Measurements from ENCODE around the gene TRPC6. TPM values are rescaled to one million over a fixed set of nuclear protein-coding genes. Genes with fewer than 3 reads are reported as not detected.

Gene TRPC6
- total and polyA plus RNA-seq, 5 donors, result 0.18 to 0.36 (median 0.20) TPM

- H3K27me3 ChIP-seq (ENCODE audit: control insufficient read depth, insufficient read depth), result no peaks in the 10 kb centered on the region
- DNase-seq, result no peak
- H3K9me3 ChIP-seq (ENCODE audit: control insufficient read depth, low read length), result no peaks in the 10 kb centered on the region
- no peak overlapping the region for H3K27ac ChIP-seq (ENCODE audit: low read length)
- intact Hi-C loops (cut with DNase I), result no loop called here
- H3K4me1 ChIP-seq (ENCODE audit: control insufficient read depth, insufficient read depth, low read length), result no peaks in the 10 kb centered on the region
- WGBS, result 55% methylated on average over 6 of the region's 6 CpGs
- ATAC-seq, result no peak
- no peak overlapping the region for H3K4me3 ChIP-seq (ENCODE audit: low read length)
Measured at GRCh38 chr11:101577461-101577860, 6.3 kb downstream of the TRPC6 start.

GRCh38 chr11:101576456-101576855 lies 7.4 kb downstream of the TRPC6 start:
- Histone ChIP-seq H3K9me3 (ENCODE audit: control insufficient read depth, low read length) (no peaks in the 10 kb centered on the region), H3K4me1 (ENCODE audit: control insufficient read depth, insufficient read depth, low read length) (no peaks in the 10 kb centered on the region), H3K4me3 (ENCODE audit: low read length) (no peak overlapping the region), H3K27ac (ENCODE audit: low read length) (no peak overlapping the region), H3K27me3 (ENCODE audit: control insufficient read depth, insufficient read depth) (no peaks in the 10 kb centered on the region)
- intact Hi-C loops (cut with DNase I), result no loop called here
- DNase-seq (no peak), ATAC-seq (no peak)

- Histone ChIP-seq H3K27ac (ENCODE audit: low read length) (no peak overlapping the region), H3K4me1 (ENCODE audit: control insufficient read depth, insufficient read depth, low read length) (no peaks in the 10 kb centered on the region), H3K27me3 (ENCODE audit: control insufficient read depth, insufficient read depth) (no peaks in the 10 kb centered on the region), H3K4me3 (ENCODE audit: low read length) (no peak overlapping the region), H3K9me3 (ENCODE audit: control insufficient read depth, low read length) (no peaks in the 10 kb centered on the region)
- intact Hi-C loops (cut with DNase I), result no loop called here
- DNase-seq (no peak), ATAC-seq (no peak)
- WGBS, result 0% methylated on average over 1 of the region's 1 CpG
Measured at GRCh38 chr11:101574886-101575285, 8.9 kb downstream of the TRPC6 start.

- H3K27ac ChIP-seq (ENCODE audit: low read length), result no peak overlapping the region
- intact Hi-C loops (cut with DNase I), result no loop called here
- ATAC-seq (no peak), DNase-seq (peak in 1 of 3 donors; percentile 22)
- no peaks in the 10 kb centered on the region for H3K4me1 ChIP-seq (ENCODE audit: control insufficient read depth, insufficient read depth, low read length)
- WGBS, result 44% methylated on average over 5 of the region's 5 CpGs
- no peaks in the 10 kb centered on the region for H3K27me3 ChIP-seq (ENCODE audit: control insufficient read depth, insufficient read depth)
- no peak overlapping the region for H3K4me3 ChIP-seq (ENCODE audit: low read length)
- H3K9me3 ChIP-seq (ENCODE audit: control insufficient read depth, low read length), result no peaks in the 10 kb centered on the region
Measured at GRCh38 chr11:101567071-101567470, 16.7 kb downstream of the TRPC6 start.

- H3K27ac ChIP-seq (ENCODE audit: low read length), result no peak overlapping the region
- no peaks in the 10 kb centered on the region for H3K4me1 ChIP-seq (ENCODE audit: control insufficient read depth, insufficient read depth, low read length)
- H3K4me3 ChIP-seq (ENCODE audit: low read length), result no peak overlapping the region
- no peaks in the 10 kb centered on the region for H3K9me3 ChIP-seq (ENCODE audit: control insufficient read depth, low read length)
- intact Hi-C loops (cut with DNase I), result no loop called here
- DNase-seq, result peak in 1 of 3 donors; percentile 5
- H3K27me3 ChIP-seq (ENCODE audit: control insufficient read depth, insufficient read depth), result no peaks in the 10 kb centered on the region
- ATAC-seq, result no peak
- 63% methylated on average over 8 of the region's 8 CpGs for WGBS
Measured at GRCh38 chr11:101566626-101567025, 17.2 kb downstream of the TRPC6 start.

- Histone ChIP-seq H3K4me1 (ENCODE audit: control insufficient read depth, insufficient read depth, low read length) (no peaks in the 10 kb centered on the region), H3K27ac (ENCODE audit: low read length) (no peak overlapping the region), H3K9me3 (ENCODE audit: control insufficient read depth, low read length) (no peaks in the 10 kb centered on the region), H3K4me3 (ENCODE audit: low read length) (no peak overlapping the region), H3K27me3 (ENCODE audit: control insufficient read depth, insufficient read depth) (no peaks in the 10 kb centered on the region)
- no peak for ATAC-seq
- no peak for DNase-seq
- intact Hi-C loops (cut with DNase I), result no loop called here
- 67% methylated on average over 2 of the region's 2 CpGs for WGBS
Measured at GRCh38 chr11:101563166-101563565, 20.6 kb downstream of the TRPC6 start.

GRCh38 chr11:101555366-101555765 lies 28.4 kb downstream of the TRPC6 start:
- 74% methylated on average over 4 of the region's 4 CpGs for WGBS
- Histone ChIP-seq H3K27ac (ENCODE audit: low read length) (no peak overlapping the region), H3K27me3 (ENCODE audit: control insufficient read depth, insufficient read depth) (no peaks in the 10 kb centered on the region), H3K4me3 (ENCODE audit: low read length) (no peak overlapping the region), H3K4me1 (ENCODE audit: control insufficient read depth, insufficient read depth, low read length) (no peaks in the 10 kb centered on the region), H3K9me3 (ENCODE audit: control insufficient read depth, low read length) (no peaks in the 10 kb centered on the region)
- DNase-seq (no peak), ATAC-seq (no peak)
- intact Hi-C loops (cut with DNase I), result no loop called here

GRCh38 chr11:101553891-101554292 lies 29.9 kb downstream of the TRPC6 start:
- H3K4me3 ChIP-seq (ENCODE audit: low read length), result no peak overlapping the region
- H3K9me3 ChIP-seq (ENCODE audit: control insufficient read depth, low read length), result no peaks in the 10 kb centered on the region
- no peaks in the 10 kb centered on the region for H3K4me1 ChIP-seq (ENCODE audit: control insufficient read depth, insufficient read depth, low read length)
- DNase-seq (no peak), ATAC-seq (no peak)
- WGBS, result 37% methylated on average over 3 of the region's 3 CpGs
- intact Hi-C loops (cut with DNase I), result no loop called here
- H3K27me3 ChIP-seq (ENCODE audit: control insufficient read depth, insufficient read depth), result no peaks in the 10 kb centered on the region
- no peak overlapping the region for H3K27ac ChIP-seq (ENCODE audit: low read length)

- Histone ChIP-seq H3K4me3 (ENCODE audit: low read length) (no peak overlapping the region), H3K9me3 (ENCODE audit: control insufficient read depth, low read length) (no peaks in the 10 kb centered on the region), H3K27me3 (ENCODE audit: control insufficient read depth, insufficient read depth) (no peaks in the 10 kb centered on the region), H3K4me1 (ENCODE audit: control insufficient read depth, insufficient read depth, low read length) (no peaks in the 10 kb centered on the region), H3K27ac (ENCODE audit: low read length) (no peak overlapping the region)
- WGBS, result 45% methylated on average over 2 of the region's 2 CpGs
- DNase-seq (no peak), ATAC-seq (no peak)
- intact Hi-C loops (cut with DNase I), result no loop called here
Measured at GRCh38 chr11:101552888-101553287, 30.9 kb downstream of the TRPC6 start.

GRCh38 chr11:101528541-101528940 lies 55.3 kb downstream of the TRPC6 start:
- 91% methylated on average over 2 of the region's 2 CpGs for WGBS
- intact Hi-C loops (cut with DNase I), result no loop called here
- Histone ChIP-seq H3K27ac (ENCODE audit: low read length) (no peak overlapping the region), H3K9me3 (ENCODE audit: control insufficient read depth, low read length) (no peaks in the 10 kb centered on the region), H3K4me3 (ENCODE audit: low read length) (no peak overlapping the region), H3K27me3 (ENCODE audit: control insufficient read depth, insufficient read depth) (no peaks in the 10 kb centered on the region), H3K4me1 (ENCODE audit: control insufficient read depth, insufficient read depth, low read length) (no peaks in the 10 kb centered on the region)
- ATAC-seq, result no peak
- DNase-seq, result no peak

GRCh38 chr11:101523634-101524260 lies 60.1 kb downstream of the TRPC6 start:
- 42% methylated on average over 1 of the region's 1 CpG for WGBS

GRCh38 chr11:101523193-101523592 lies 60.6 kb downstream of the TRPC6 start:
- no peaks in the 10 kb centered on the region for H3K27me3 ChIP-seq (ENCODE audit: control insufficient read depth, insufficient read depth)
- no peak overlapping the region for H3K27ac ChIP-seq (ENCODE audit: low read length)
- DNase-seq (no peak), ATAC-seq (no peak)
- H3K4me1 ChIP-seq (ENCODE audit: control insufficient read depth, insufficient read depth, low read length), result no peaks in the 10 kb centered on the region
- intact Hi-C loops (cut with DNase I), result no loop called here
- no peaks in the 10 kb centered on the region for H3K9me3 ChIP-seq (ENCODE audit: control insufficient read depth, low read length)
- H3K4me3 ChIP-seq (ENCODE audit: low read length), result no peak overlapping the region

More at GRCh38 chr11:101523634-101524260, 60.1 kb downstream of the TRPC6 start:
- Histone ChIP-seq H3K4me1 (ENCODE audit: control insufficient read depth, insufficient read depth, low read length) (no peaks in the 10 kb centered on the region), H3K27me3 (ENCODE audit: control insufficient read depth, insufficient read depth) (no peaks in the 10 kb centered on the region), H3K9me3 (ENCODE audit: control insufficient read depth, low read length) (no peaks in the 10 kb centered on the region), H3K4me3 (ENCODE audit: low read length) (no peak overlapping the region), H3K27ac (ENCODE audit: low read length) (no peak overlapping the region)
- intact Hi-C loops (cut with DNase I), result no loop called here
- DNase-seq (no peak), ATAC-seq (no peak)
